ENCODE measurements around the gene NEDD4L.

The NEDD4L gene

DNA sequence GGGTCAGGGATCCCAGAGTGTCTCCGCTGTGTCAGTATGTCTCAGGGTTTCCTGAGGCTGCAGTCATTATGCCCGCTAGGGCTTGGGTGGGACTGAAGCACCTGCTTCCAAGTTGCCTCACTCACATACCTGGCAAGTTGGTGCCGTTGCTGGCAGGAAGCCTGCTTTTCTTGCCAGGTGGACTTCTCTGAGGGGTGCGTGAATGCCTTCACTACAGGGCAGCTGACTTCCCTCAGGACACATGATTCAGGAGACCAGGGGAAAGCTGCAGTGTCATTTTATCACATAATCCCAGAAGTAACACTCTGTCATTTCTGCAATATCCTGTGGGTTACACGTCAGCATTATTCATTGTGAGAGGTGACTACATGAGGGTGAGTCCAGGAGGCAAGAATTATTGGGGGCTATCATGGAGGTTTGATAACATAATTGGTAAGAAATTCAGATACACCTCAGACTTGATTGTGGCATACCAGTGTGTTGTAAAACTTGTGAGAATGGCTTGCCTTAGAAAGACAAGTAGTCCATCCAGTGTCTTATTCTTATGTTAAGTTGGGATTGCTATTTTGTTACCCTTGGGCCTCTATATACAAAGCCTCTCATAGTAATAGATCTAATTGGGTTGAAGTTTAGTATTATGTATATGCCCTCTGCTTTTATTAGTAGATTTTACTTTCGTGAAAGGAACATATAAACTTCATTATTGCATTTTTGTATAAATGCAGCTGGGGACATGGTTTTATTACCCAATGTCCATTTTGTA lies 44.1 kb downstream of the NEDD4L start:
- Histone ChIP-seq H3K9me3 (ENCODE audit: control insufficient read depth, insufficient read depth, low read depth, low read length) (no peaks in the 10 kb centered on the region), H3K36me3 (ENCODE audit: control insufficient read depth in 2 of 2, insufficient read depth in 1 of 2, low read length in 2 of 2) (no peaks in the 10 kb centered on the region), H3K4me1 (ENCODE audit: control insufficient read depth, insufficient read depth, low read length) (no peaks in the 10 kb centered on the region), H3K27ac (ENCODE audit: extremely low read depth, low read depth, low read length) (no peak overlapping the region), H3K4me3 (ENCODE audit: low read depth, low read length) (no peak overlapping the region)
- TF ChIP-seq ZNF221 (tag by site-specific recombination; IDR thresholded peaks at IDR 0.05; ENCODE audit: borderline replicate concordance) (no peak), ZSCAN16 (tag by site-specific recombination; IDR thresholded peaks at IDR 0.05) (no peak), ZNF530 (tag by site-specific recombination; IDR thresholded peaks at IDR 0.05; ENCODE audit: low read depth) (no peak), BCL11A (tag by site-specific recombination; IDR thresholded peaks at IDR 0.05; ENCODE audit: low read depth) (no peak), ZNF324 (tag by site-specific recombination; IDR thresholded peaks at IDR 0.05) (no peak), ZBTB21 (tag by site-specific recombination; IDR thresholded peaks at IDR 0.05) (no peak), ZNF175 (tag by site-specific recombination; IDR thresholded peaks at IDR 0.05) (no peak), ZFP3 (tag by site-specific recombination; IDR thresholded peaks at IDR 0.05; ENCODE audit: low read depth) (no peak), ZNF548 (tag by site-specific recombination; IDR thresholded peaks at IDR 0.05) (no peak), ZNF155 (tag by site-specific recombination; IDR thresholded peaks at IDR 0.05) (no peak), CTCF (tag by site-specific recombination; IDR thresholded peaks at IDR 0.05) (no peak), ZNF174 (tag by site-specific recombination; IDR thresholded peaks at IDR 0.05) (no peak), PRDM6 (tag by site-specific recombination; IDR thresholded peaks at IDR 0.05) (no peak), ZNF624 (tag by site-specific recombination; IDR thresholded peaks at IDR 0.05) (no peak), ZBTB17 (tag by site-specific recombination; IDR thresholded peaks at IDR 0.05) (no peak), ZNF140 (tag by site-specific recombination; IDR thresholded peaks at IDR 0.05) (no peak), ZNF544 (tag by site-specific recombination; IDR thresholded peaks at IDR 0.05) (no peak), ZNF658 (tag by site-specific recombination; IDR thresholded peaks at IDR 0.05) (no peak)
- TF ChIP-seq, protein P1, sequence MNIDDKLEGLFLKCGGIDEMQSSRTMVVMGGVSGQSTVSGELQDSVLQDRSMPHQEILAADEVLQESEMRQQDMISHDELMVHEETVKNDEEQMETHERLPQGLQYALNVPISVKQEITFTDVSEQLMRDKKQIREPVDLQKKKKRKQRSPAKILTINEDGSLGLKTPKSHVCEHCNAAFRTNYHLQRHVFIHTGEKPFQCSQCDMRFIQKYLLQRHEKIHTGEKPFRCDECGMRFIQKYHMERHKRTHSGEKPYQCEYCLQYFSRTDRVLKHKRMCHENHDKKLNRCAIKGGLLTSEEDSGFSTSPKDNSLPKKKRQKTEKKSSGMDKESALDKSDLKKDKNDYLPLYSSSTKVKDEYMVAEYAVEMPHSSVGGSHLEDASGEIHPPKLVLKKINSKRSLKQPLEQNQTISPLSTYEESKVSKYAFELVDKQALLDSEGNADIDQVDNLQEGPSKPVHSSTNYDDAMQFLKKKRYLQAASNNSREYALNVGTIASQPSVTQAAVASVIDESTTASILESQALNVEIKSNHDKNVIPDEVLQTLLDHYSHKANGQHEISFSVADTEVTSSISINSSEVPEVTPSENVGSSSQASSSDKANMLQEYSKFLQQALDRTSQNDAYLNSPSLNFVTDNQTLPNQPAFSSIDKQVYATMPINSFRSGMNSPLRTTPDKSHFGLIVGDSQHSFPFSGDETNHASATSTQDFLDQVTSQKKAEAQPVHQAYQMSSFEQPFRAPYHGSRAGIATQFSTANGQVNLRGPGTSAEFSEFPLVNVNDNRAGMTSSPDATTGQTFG (tag by site-specific recombination; IDR thresholded peaks at IDR 0.05; ENCODE audit: borderline replicate concordance): no peak
- POLR2A ChIA-PET: interaction anchor here (0.6 kb wide), 1 partner anchor 570 kb away, joined by 3 read pairs; no protein-coding TSS in a partner anchor
- CTCF ChIA-PET: interaction anchor here (0.7 to 1.0 kb wide), 3 partner anchors 19 to 459 kb away, joined by 3 read pairs; no protein-coding TSS in a partner anchor

DNA sequence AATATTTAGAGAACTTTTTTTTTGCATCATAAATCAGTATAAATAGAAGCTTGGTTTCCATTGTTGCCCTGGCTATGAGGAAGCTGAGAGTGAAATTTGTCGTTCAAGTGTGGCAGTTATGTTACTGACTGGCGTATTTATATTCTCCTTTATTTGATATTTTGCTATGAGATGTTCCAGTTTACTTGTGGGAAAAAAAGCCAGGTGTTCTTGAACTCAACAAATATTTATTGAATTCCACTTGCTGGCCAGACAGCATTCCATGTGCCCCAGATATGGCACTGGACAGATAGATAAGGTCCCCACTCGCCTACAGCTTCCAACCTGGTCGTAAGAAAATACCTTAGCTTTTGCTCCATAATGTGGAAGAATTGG lies 44.7 kb downstream of the NEDD4L start:
- no peak overlapping the region for H3K4me3 ChIP-seq (ENCODE audit: low read depth, low read length)
- H3K36me3 ChIP-seq (ENCODE audit: control insufficient read depth in 2 of 2, insufficient read depth in 1 of 2, low read length in 2 of 2): no peaks in the 10 kb centered on the region
- H3K27ac ChIP-seq (ENCODE audit: extremely low read depth, low read depth, low read length): no peak overlapping the region
- H3K9me3 ChIP-seq (ENCODE audit: control insufficient read depth, insufficient read depth, low read depth, low read length): no peaks in the 10 kb centered on the region
- POLR2A ChIA-PET: interaction anchor here (0.6 kb wide), 1 partner anchor 569 kb away, joined by 3 read pairs; no protein-coding TSS in a partner anchor
- H3K4me1 ChIP-seq (ENCODE audit: control insufficient read depth, insufficient read depth, low read length): no peaks in the 10 kb centered on the region
- CTCF ChIA-PET: interaction anchor here (0.6 to 1.0 kb wide), 4 partner anchors 20 to 460 kb away, joined by 3 read pairs; no protein-coding TSS in a partner anchor
- TF ChIP-seq ZFP37 (tag by site-specific recombination; IDR thresholded peaks at IDR 0.05) (no peak), ZIC2 (tag by site-specific recombination; IDR thresholded peaks at IDR 0.05) (no peak), ZNF311 (tag by site-specific recombination; IDR thresholded peaks at IDR 0.05; ENCODE audit: borderline replicate concordance) (no peak), SCRT2 (tag by site-specific recombination; IDR thresholded peaks at IDR 0.05) (no peak), ZSCAN18 (tag by site-specific recombination; IDR thresholded peaks at IDR 0.05) (no peak), ZNF19 (tag by site-specific recombination; IDR thresholded peaks at IDR 0.05; ENCODE audit: low read depth) (no peak), ZNF585B (tag by site-specific recombination; IDR thresholded peaks at IDR 0.05) (no peak), ZNF184 (tag by site-specific recombination; IDR thresholded peaks at IDR 0.05) (no peak)
- TF ChIP-seq, protein P2, sequence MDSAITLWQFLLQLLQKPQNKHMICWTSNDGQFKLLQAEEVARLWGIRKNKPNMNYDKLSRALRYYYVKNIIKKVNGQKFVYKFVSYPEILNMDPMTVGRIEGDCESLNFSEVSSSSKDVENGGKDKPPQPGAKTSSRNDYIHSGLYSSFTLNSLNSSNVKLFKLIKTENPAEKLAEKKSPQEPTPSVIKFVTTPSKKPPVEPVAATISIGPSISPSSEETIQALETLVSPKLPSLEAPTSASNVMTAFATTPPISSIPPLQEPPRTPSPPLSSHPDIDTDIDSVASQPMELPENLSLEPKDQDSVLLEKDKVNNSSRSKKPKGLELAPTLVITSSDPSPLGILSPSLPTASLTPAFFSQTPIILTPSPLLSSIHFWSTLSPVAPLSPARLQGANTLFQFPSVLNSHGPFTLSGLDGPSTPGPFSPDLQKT (IDR thresholded peaks at IDR 0.05; ENCODE audit: borderline replicate concordance, low read depth, low read length): no peak
